Activated T-helper 1 cell treated with Interleukin-2 at 50 U/mL for 16 hours (primary cell): Measurements from ENCODE around the gene KRT9.

Experiments used
- DNase-seq: peaks from one replicate; pipeline ENCODE4 v3.0.0-alpha.2; 2020; ENCODE audit warnings: low read depth

The KRT9 gene

DNA sequence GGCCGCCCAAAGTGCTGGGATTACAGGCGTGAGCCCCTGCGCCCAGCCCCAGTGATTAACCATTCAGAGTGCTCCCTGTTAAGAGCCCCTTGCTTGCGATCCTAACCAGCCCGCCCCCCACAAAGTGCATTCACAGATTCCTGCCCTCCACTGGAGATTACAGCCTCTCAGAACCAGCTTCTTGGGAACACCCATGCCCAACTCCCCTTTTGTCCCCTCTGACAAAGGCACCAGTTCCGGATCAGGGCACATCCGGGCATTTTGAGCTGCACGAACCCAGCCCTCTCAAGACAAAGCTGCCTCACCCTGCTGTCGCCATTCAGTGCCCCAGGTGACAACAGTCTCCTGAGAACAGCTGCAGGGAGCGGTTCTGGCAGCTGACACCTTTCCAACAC lies 42.9 kb downstream of the KRT9 start:
- DNase-seq: no peak

DNA sequence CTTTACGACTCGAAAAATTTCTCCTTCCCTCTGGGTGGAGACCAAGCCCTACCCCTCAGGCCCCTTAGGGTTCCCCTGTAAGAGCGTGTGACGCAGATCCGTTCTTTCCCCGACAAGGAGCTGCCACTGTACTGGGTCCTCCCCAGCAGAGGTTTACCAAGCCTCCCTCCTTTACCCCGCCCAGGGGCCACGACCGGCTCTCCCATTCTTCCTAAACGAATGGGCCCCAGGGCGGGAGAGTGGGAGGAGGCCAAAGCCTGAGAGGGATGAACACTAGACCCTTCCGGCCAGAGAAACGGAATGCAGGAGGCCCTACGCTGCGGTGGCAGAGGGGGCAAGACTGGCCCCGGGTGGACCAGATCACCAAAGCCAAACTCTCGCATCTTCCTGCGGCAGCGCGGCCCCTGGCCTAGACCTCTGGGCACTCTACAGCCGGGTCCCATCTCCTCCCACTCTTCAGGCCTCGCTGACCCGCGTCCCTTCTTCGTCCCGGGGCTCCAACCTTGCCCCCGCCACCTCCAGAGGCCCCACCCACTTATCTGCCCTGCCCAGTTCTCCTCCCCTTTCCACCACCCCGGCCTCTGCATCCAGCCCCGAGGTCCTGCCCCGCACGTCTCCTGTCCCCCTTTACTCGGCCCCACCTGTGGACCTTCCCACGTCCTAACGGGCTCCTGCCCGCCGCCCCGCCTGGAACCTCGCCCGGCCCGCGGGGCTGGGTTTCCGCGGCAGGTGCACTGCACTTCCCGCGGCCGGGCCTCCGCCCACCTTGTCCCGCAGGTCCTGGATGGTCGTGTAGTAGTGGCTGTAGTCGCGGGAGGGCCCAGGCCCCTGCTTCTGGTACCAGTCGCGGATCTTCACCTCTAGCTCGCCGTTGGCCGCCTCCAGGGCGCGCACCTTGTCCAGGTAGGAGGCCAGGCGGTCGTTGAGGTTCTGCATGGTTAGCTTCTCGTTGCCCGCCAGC lies 44.5 kb downstream of the KRT9 start:
- no peak for DNase-seq

DNA sequence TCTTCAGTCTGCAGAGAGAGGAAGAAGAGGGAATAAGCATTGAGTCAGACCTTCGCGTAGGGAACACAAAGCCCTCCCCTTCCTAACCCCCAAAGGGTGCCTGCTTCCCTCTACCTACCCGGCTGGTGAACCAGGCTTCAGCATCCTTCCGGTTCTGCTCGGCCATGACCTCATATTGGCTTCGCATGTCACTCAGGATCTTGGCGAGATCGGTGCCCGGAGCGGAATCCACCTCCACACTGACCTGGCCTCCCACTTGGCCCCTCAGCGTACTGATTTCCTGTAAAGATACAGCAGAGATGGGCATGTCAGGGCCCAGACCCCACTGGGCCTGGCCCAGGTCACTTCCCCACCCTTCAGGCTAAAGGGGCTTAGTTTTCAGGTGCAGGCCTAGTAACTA lies 47.6 kb downstream of the KRT9 start:
- DNase-seq: no peak

GRCh38 chr17:41523787-41524186 lies 48.1 kb downstream of the KRT9 start:
- no peak for DNase-seq

DNA sequence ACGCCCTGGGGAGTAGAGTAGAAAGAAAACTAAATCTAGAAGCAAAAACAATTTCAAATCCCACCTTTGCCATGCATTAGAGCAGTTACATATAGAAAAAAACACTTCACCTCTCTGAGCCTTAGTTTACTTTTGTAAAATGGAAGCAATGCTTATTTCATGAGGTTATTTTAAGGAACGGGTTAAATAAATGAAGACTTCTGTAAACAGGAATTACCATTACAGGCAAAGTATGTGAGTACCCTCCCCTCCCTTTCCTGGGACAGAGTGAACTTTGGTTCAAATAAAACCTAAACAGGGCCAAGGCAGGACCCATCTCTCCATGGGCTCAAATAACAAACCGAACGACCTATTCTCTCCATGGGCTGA lies 48.6 kb downstream of the KRT9 start:
- DNase-seq: no peak

GRCh38 chr17:41522301-41523224 lies 49.3 kb downstream of the KRT9 start:
- no peak for DNase-seq

DNA sequence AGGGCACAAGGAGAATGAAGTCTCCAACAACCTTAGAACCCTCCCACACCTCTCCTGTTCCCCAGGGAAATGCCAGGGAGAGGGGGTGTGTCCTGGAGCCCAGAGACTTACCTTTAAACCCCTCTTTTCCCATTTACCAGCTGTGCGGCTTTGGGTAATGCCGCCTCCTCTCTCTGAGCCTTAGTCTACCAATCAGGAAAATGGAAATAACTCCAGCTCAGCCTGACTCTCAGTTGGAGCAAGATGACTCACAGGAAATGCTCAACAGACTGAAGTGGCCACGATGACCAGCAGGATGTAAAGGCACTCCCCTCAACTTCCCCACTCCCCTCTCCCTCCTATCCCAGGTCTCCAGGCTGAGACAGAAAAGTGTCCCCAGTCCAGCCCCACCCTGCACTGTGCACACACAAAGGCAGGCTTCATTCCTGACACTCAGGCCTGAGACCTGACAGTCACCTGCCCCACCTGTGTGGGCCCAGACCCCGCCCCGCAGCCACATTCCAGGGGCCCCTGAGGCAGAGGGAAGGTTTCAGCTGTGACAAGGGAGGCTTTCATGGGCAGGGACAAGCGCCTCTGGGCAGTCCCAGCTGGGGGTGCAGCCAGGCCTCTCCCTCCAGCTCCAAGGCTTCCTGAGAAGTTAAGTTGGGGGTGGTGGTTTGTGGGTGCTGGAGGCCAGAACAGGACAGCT lies 50.1 kb downstream of the KRT9 start:
- no peak for DNase-seq

GRCh38 chr17:41520821-41521521 lies 50.9 kb downstream of the KRT9 start:
- DNase-seq: no peak

DNA sequence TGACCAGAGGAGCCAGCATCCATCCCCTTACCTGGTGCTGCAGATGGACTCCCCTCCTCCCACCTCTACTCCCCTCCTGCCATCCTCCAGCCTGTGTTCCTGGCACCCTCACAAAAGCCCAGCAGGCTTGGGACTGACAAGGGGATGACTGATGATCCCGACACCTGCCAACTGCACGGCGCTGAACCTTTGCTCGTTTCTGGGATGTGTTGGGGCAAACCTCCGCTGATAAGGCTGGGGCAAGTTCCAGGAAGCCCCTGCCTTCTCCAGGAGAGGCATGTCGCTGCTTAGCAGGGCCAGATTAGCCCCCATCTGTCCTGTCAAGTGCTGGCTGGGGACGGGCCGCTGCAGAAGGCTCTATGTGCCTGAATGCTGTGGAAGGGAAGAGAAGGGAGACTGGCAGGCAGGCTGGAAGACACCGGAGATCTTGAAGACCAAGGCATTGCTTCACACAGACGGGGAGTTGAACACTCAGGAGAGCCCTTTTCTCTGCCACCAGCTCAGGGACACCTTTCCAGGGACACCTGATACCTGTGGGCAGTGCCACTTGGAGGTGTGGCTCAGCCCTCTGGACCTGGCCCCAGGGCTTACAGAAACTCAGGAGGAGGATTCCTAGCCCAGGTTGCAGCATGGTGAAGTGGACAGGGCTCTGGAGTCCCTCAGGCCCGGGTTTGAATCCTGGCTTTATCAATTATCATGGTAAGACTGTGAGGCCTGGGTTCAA lies 52.2 kb downstream of the KRT9 start:
- DNase-seq: no peak

DNA sequence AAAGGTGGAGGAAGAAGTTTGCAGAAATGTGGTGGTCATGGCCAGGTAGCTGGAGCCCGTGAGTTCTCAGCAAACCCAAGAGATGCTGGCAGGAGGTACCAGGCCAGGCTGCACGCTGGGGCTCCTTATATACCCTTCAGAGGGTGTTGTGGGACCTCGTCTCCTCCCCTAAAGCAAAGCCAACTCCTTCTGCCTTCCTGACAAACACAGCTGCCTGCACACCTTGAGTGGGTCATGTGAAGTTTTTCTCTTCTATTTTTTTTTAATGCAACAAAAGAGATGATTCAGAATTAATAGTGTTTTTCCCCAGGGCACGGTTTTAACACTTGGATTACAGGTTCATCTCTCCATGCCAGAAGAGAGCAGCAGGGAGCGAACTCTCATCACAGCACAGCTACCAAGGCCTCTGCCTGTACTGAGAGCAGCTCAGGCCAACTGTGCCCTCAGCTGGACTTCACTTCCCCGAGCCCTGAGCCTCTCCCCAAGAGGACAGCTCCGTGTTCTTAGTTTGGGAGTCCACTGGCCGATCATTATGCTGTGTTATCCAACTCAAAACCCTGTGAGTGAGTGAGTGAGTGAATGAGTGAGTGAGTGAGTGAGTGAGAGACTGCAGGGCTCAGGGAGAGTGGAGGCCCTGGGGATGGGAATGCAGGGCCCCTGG lies 52.9 kb downstream of the KRT9 start, which contains the start of gene KRT15:
Gene KRT15 (minus strand): TSS at position 102 of the 661 bp plus-strand sequence. CDS start 63 bp downstream, at position 39.
- no peak for DNase-seq

DNA sequence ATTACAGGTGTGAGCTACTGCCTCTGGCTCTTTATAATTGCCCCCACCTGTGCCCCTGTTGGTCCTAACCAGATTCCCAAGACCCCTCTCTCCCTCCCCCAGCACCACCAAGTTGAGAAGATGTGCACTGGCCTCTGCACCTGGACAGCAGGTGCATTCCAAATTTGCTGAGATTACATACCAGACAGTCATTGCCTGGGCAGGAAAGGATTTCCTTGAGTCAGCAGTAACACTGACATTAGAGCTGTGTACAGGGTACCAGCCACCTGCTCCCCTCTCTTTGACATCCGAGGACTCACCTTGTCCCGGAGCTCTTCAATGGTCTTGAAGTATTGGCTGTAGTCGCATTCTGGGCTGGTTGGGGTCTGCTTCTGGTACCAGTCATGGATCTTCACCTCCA lies 53.8 kb downstream of the KRT9 start:
- DNase-seq: no peak

- no peak for DNase-seq
Observed at GRCh38 chr17:41516830-41517283, 55.0 kb downstream of the KRT9 start.

DNA sequence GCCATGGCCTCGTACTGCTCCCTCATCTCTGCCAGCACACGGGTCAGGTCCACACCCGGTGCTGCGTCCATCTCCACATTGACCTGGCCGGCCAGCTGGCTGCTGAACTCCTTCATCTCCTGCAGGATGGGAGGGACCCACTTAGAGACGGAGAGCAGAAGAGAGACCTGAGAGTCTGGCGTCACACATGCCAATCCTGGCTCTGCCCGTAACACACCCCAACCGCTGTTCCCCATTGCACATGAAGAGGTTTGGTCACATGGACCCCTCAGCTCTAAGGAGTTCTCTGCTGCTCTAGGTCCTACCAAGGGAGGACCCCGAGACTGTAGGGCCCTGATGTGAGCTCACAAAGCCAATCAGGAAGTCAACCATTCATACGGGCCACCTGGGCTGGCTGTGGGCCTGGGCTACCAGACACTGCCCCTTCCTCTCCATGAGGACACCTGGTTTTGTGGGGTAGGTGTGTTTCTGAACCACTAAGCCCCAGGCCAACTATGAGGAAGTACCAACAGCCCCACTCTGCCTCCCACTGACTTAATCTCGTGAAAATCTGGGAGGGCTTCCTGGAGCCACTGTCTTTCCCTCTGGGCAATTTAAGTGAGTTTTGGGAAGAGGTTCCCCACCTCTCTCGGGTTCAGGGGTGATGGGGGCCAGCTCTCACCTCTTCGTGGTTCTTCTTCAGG lies 55.6 kb downstream of the KRT9 start:
- DNase-seq: no peak
